Measurements from ENCODE around the gene NDUFB8. TPM values are rescaled to one million over a fixed set of nuclear protein-coding genes. Genes with fewer than 3 reads are reported as not detected.

NDUFB8 gene
- total RNA-seq, 4 donors from 2014 or later, result 231 to 315 (median 279) TPM

DNA sequence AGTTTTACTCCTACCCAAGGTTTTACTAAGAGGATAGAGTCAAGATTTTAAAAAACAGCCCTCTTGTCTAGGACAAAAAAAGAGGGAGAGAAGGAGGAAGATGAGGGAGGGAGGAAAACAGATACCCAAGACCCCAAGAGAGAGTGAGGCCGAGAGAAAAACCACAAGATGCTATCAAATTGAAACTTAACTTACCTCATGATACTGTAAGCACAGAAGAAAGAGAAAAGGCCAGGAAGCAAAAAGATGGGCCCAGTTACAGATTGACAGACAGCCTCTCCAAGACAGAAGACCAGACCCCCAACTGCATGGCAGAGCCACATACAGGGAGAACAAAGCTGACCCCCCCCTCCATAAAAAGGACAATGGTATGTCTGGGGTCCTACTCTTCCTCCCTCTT lies 21.4 kb downstream of the NDUFB8 start:
- intact Hi-C loops (cut with DNase I), result no loop called here
- H3K4me3 ChIP-seq, result no peak overlapping the region
- H3K27me3 ChIP-seq, result no peaks in the 10 kb centered on the region
- peaks cover 12 to 94% (median 66%) of the 10 kb centered on the region in 4 donors for H3K36me3 ChIP-seq
- TF ChIP-seq POLR2A (IDR thresholded peaks at IDR 0.05; ENCODE audit: low read depth), result no peak
- TF ChIP-seq EP300 (IDR thresholded peaks at IDR 0.05), result no peak
- TF ChIP-seq, protein P1, sequence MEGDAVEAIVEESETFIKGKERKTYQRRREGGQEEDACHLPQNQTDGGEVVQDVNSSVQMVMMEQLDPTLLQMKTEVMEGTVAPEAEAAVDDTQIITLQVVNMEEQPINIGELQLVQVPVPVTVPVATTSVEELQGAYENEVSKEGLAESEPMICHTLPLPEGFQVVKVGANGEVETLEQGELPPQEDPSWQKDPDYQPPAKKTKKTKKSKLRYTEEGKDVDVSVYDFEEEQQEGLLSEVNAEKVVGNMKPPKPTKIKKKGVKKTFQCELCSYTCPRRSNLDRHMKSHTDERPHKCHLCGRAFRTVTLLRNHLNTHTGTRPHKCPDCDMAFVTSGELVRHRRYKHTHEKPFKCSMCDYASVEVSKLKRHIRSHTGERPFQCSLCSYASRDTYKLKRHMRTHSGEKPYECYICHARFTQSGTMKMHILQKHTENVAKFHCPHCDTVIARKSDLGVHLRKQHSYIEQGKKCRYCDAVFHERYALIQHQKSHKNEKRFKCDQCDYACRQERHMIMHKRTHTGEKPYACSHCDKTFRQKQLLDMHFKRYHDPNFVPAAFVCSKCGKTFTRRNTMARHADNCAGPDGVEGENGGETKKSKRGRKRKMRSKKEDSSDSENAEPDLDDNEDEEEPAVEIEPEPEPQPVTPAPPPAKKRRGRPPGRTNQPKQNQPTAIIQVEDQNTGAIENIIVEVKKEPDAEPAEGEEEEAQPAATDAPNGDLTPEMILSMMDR (IDR thresholded peaks at IDR 0.05), result no peak
- TF ChIP-seq POLR2AphosphoS5 (IDR thresholded peaks at IDR 0.05), result no peak
- H3K27ac ChIP-seq (replicated peaks in 1 of 4), result no peak overlapping the region
- WGBS, result 73% methylated on average over 1 of the region's 1 CpG
- DNase-seq (ENCODE audit: extremely low spot score), result no peak
- H3K4me1 ChIP-seq, result no peaks in the 10 kb centered on the region
- no peaks in the 10 kb centered on the region for H3K9me3 ChIP-seq

DNA sequence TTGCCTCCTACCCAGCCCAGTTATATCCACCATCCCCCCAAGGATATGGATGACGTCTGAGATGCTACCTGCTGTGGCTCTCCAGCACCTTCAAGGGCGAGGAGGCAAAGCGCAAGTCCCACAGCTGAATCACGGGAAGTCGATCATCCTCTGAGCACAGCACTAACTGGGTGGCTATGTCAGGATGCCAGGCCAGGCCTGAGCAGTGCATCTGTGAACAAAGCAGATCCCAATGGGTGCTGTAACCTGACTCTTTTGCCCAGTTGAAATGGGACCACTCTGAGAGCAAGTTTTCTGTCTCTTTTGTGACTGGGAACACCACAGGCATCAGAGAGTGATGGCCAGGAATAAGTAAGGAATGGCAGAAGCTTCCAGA lies 22.3 kb downstream of the NDUFB8 start:
- Histone ChIP-seq H3K9me3 (no peaks in the 10 kb centered on the region), H3K4me1 (no peaks in the 10 kb centered on the region), H3K27me3 (no peaks in the 10 kb centered on the region), H3K4me3 (no peak overlapping the region), H3K27ac (replicated peaks in 1 of 4) (no peak overlapping the region), H3K36me3 (peaks cover 7 to 94% (median 69%) of the 10 kb centered on the region in 4 donors)
- 94% methylated on average over 5 of the region's 5 CpGs for WGBS
- TF ChIP-seq POLR2A (IDR thresholded peaks at IDR 0.05; ENCODE audit: low read depth) (no peak), EP300 (IDR thresholded peaks at IDR 0.05) (no peak), POLR2AphosphoS5 (IDR thresholded peaks at IDR 0.05) (no peak)
- TF ChIP-seq, protein P1 (IDR thresholded peaks at IDR 0.05), result no peak
- DNase-seq (ENCODE audit: extremely low spot score), result no peak
- intact Hi-C loops (cut with DNase I), result no loop called here

DNA sequence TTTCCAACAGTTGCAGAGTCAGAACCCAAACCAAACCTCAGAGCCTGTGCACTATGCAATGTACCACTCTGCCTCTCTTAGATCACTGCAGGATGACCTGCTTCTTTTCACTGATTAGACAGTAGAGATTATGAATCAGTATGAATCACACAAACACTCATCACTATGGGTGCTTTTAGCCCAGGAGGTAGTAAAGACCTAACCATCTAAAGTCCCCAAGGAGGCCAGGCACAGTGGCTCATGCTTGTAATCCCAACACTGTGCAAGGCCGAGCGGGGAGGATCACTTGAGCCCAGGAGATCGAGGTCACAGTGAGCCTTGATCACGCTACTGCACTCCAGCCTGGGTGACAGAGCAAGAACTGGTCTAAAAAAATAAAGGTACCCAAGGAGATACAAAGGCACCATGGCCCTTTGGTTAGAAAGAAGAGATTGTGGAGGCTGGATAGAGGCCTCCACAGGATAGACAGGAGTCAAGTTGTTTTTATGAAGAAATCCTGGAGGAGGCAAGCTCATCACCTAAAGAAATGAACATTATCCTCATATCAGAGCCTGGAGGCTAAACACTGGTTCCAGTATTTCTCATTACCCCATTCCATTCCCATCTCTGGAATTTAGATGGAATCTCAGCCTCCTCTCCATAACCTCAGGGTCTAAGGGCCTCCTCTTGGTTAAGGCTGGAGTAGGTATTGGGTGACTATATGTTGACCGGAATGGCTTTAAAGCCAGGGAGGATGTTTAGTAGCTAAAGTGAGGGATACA lies 22.9 kb downstream of the NDUFB8 start:
- TF ChIP-seq, protein P1 (IDR thresholded peaks at IDR 0.05), result no peak
- TF ChIP-seq EP300 (IDR thresholded peaks at IDR 0.05) (no peak), POLR2A (IDR thresholded peaks at IDR 0.05; ENCODE audit: low read depth) (no peak), POLR2AphosphoS5 (IDR thresholded peaks at IDR 0.05) (no peak)
- peaks cover 10 to 94% (median 72%) of the 10 kb centered on the region in 4 donors for H3K36me3 ChIP-seq
- no peaks in the 10 kb centered on the region for H3K9me3 ChIP-seq
- H3K4me1 ChIP-seq, result no peaks in the 10 kb centered on the region
- intact Hi-C loops (cut with DNase I), result no loop called here
- 99% methylated on average over 5 of the region's 5 CpGs for WGBS
- no peak overlapping the region for H3K27ac ChIP-seq (replicated peaks in 1 of 4)
- no peak for DNase-seq (ENCODE audit: extremely low spot score)
- H3K4me3 ChIP-seq, result no peak overlapping the region
- no peaks in the 10 kb centered on the region for H3K27me3 ChIP-seq

DNA sequence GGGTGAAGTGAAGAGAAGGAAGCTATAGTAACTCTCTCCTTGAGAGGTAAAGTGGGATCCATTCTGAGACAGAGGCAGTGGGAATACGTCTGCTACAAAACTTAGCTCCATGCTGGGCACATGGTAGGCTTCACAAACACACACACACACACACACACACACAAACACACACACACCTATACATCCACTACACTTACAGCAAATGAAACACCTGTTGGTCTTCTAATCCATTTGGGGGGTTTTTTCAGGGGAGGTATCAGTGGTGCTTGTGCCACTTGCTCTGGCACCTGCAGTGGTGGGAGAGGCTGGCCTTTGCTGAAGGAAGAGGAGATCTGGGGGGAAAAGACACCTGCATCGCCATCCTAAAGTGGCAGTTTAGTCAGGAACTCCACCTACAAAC lies 24.5 kb downstream of the NDUFB8 start:
- Histone ChIP-seq H3K4me1 (no peaks in the 10 kb centered on the region), H3K27ac (replicated peaks in 1 of 4) (no peak overlapping the region), H3K36me3 (peaks cover 13 to 94% (median 78%) of the 10 kb centered on the region in 4 donors), H3K4me3 (no peak overlapping the region), H3K9me3 (no peaks in the 10 kb centered on the region), H3K27me3 (no peaks in the 10 kb centered on the region)
- intact Hi-C loops (cut with DNase I), result no loop called here
- WGBS, result 93% methylated on average over 2 of the region's 2 CpGs
- no peak for DNase-seq (ENCODE audit: extremely low spot score)
- TF ChIP-seq POLR2AphosphoS5 (IDR thresholded peaks at IDR 0.05) (no peak), EP300 (IDR thresholded peaks at IDR 0.05) (no peak), POLR2A (IDR thresholded peaks at IDR 0.05; ENCODE audit: low read depth) (no peak)
- TF ChIP-seq, protein P1 (IDR thresholded peaks at IDR 0.05), result no peak

Measured in esophagus muscularis mucosa (tissue), 4 donors.